ENCODE measurements around the gene ALG9.
A peak's percentile ranks its signal among the peaks of the same experiment; 100 is the strongest.

ALG9 gene

GRCh38 chr11:111765984-111766833 is 105.2 kb downstream of the ALG9 start, which contains the start of gene PPP2R1B:
Gene PPP2R1B (minus strand): TSS chr11:111766389. CDS start chr11:111766361, 28 bp downstream.
- DNase-seq (ENCODE audit: low read depth, low spot score), result peak; percentile 43

GRCh38 chr11:111765320-111765983 is 105.9 kb downstream of the ALG9 start:
- DNase-seq (ENCODE audit: low read depth, low spot score), result no peak

GRCh38 chr11:111764621-111765020 is 106.8 kb downstream of the ALG9 start:
- DNase-seq (ENCODE audit: low read depth, low spot score), result no peak

- no peak for DNase-seq (ENCODE audit: low read depth, low spot score)
These were observed 108.3 kb downstream of the ALG9 start for GRCh38 chr11:111762981-111763643.

- DNase-seq (ENCODE audit: low read depth, low spot score), result no peak
These were observed 108.9 kb downstream of the ALG9 start for GRCh38 chr11:111762526-111762925.

- DNase-seq (ENCODE audit: low read depth, low spot score), result no peak
These were observed 110.3 kb downstream of the ALG9 start for GRCh38 chr11:111761036-111761435.

- no peak for DNase-seq (ENCODE audit: low read depth, low spot score)
These were observed 111.5 kb downstream of the ALG9 start for GRCh38 chr11:111759778-111760407.

GRCh38 chr11:111759376-111759775 is 112.0 kb downstream of the ALG9 start:
- no peak for DNase-seq (ENCODE audit: low read depth, low spot score)

- no peak for DNase-seq (ENCODE audit: low read depth, low spot score)
These were observed 115.3 kb downstream of the ALG9 start for GRCh38 chr11:111756097-111756496.

GRCh38 chr11:111749646-111750045 is 121.7 kb downstream of the ALG9 start:
- DNase-seq (ENCODE audit: low read depth, low spot score), result no peak

GRCh38 chr11:111748035-111748804 is 123.2 kb downstream of the ALG9 start:
- DNase-seq (ENCODE audit: low read depth, low spot score), result no peak

- DNase-seq (ENCODE audit: low read depth, low spot score), result no peak
These were observed 125.5 kb downstream of the ALG9 start for GRCh38 chr11:111745719-111746504.

- DNase-seq (ENCODE audit: low read depth, low spot score), result no peak
These were observed 127.7 kb downstream of the ALG9 start for GRCh38 chr11:111743700-111744099.

- DNase-seq (ENCODE audit: low read depth, low spot score), result no peak
These were observed 129.6 kb downstream of the ALG9 start for GRCh38 chr11:111741751-111742150.

- DNase-seq (ENCODE audit: low read depth, low spot score), result no peak
These were observed 132.1 kb downstream of the ALG9 start for GRCh38 chr11:111739299-111739698.

- DNase-seq (ENCODE audit: low read depth, low spot score), result no peak
These were observed 133.8 kb downstream of the ALG9 start for GRCh38 chr11:111737444-111738210.

- no peak for DNase-seq (ENCODE audit: low read depth, low spot score)
These were observed 134.5 kb downstream of the ALG9 start for GRCh38 chr11:111736621-111737443.
